GM18520 (cell line): ENCODE measurements around the gene EPB41L2.

Experiments
- ATAC-seq: cut with Tn5 transposase; IDR thresholded peaks from one replicate; pipeline ENCODE4 v1.9.1; 2021; ENCODE audit not compliant: unreplicated experiment

EPB41L2 gene

GRCh38 chr6:130980310-130981032 is 82.6 kb downstream of the EPB41L2 start:
- no peak for ATAC-seq

- ATAC-seq: no peak
Observed at GRCh38 chr6:130978660-130979396, 84.2 kb downstream of the EPB41L2 start.

DNA sequence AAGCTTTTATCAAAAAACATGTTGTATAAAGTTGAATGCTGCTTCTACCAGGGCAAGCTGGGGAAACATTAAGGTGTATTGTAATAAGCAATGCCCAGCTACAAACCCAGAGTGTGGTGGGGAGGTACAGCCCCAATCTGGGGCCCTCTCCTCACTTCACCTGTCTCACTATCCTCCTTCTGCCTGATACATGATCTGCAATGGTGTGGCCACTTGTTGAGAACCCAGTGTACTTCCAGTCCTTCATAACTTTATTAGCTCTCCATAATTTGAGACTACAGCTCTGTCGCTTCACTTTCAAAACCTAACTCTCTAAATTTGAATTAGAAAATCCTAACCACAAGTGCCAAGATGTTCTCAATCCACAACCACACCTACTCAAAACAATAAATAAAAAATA is 84.9 kb downstream of the EPB41L2 start:
- ATAC-seq: no peak

GRCh38 chr6:130975325-130975724 is 87.7 kb downstream of the EPB41L2 start:
- no peak for ATAC-seq

- ATAC-seq: no peak
Observed at GRCh38 chr6:130973521-130974277, 89.3 kb downstream of the EPB41L2 start.

DNA sequence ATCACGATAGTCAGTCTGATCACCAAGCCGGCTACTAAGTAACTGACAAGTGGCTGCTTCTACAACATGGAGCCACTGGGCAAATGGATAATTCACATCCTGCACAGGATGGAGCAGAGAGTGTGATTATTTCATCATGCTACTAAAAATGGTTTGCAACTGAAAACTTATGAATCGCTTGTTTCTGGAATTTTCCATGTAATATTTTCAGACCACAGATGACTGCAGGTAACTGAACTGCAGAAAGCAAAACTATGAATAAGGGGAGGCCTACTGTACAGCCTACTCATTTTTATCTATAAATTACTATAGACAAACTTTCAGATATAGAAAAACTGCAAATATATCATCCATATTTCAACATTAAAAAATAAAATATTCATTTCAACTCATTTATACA is 91.5 kb downstream of the EPB41L2 start:
- ATAC-seq: no peak

DNA sequence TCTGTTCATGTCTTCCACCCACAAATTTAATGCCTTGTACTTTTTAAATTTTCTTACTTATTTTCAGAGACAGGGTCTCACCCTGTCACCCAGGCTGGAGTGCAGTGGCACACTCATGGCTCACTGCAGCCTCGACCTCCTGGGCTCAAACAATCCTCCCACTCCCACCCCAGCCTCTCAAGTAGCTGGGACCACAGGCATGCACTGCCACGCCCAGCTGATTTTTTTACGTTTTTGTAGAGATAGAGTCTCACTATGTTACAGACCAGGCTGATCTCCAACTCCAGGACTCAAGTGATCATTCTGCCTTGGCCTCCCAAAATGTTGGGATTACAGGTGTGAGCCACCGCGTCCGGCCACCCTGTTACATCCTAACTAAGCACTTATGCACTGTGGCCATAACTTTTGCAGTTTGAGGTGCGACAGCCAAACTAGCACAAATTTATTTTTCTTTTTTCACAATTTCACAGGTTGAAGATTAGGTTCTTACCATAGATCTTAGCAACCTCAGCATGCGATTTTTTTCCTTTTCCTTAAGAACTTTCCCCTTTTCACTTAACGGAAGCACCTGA is 92.1 kb downstream of the EPB41L2 start:
- ATAC-seq: no peak

GRCh38 chr6:130969791-130970491 is 93.1 kb downstream of the EPB41L2 start:
- no peak for ATAC-seq

- no peak for ATAC-seq
Observed at GRCh38 chr6:130969166-130969565, 93.9 kb downstream of the EPB41L2 start.

DNA sequence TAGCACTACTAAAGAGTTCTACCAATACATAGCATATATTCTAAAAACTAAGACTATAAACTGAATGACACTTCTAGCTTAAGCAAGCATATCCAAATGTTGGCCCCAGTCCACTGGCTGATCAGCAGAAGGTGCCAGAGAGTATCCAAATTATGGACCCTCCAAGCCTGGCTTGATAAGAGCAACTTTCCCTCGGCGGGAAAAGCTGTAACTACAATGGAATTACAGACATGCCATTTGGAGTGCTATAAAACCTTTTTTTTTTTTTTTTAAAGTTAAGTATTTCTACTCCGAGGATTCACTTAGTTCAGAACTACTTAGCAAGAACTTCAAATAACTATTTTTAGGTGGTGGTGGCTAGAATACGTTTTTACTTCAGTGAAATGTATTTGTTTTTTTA is 94.6 kb downstream of the EPB41L2 start:
- no peak for ATAC-seq

DNA sequence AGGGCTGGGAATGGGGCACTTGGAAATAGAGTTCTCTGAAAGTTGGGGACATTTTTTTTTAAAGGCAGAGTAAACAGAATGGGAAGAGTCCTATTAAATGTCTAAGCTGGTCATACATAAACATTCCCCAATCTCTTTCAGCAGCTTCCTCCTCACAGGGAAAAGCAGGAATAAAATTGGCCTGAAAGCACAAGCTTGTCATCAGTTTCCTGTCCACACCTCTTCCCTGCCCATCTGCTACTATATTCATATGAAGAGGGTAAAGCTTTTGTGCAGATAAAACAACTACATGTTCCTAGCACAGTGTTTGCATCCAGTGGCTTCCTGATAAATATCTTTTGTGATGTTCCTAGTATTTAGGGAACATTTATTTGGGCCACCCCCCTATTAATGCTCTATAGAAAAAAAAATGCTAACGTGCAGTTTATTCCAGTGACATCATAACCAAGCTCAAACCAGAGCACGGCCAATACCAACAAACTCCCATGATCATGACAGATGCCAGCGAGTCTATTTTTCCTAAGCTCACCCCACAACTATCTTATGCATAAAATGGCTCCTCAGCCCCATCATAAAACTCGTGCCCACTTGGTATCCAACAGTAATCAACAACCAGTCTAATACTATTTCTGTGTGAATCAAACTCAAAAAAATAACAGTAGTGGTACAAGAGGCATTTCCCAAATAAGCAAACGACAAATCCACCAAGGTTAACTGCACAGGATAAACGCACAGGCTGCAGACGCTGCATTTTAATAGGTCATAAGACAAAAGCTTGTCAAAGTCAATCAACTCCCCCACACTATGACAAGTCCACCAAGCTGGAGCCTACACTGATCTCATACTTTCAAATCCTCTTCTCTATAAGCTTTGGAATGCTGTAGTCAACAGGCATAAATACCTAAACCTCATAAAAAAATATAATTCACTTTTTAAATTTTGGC is 95.3 kb downstream of the EPB41L2 start:
- ATAC-seq: no peak

DNA sequence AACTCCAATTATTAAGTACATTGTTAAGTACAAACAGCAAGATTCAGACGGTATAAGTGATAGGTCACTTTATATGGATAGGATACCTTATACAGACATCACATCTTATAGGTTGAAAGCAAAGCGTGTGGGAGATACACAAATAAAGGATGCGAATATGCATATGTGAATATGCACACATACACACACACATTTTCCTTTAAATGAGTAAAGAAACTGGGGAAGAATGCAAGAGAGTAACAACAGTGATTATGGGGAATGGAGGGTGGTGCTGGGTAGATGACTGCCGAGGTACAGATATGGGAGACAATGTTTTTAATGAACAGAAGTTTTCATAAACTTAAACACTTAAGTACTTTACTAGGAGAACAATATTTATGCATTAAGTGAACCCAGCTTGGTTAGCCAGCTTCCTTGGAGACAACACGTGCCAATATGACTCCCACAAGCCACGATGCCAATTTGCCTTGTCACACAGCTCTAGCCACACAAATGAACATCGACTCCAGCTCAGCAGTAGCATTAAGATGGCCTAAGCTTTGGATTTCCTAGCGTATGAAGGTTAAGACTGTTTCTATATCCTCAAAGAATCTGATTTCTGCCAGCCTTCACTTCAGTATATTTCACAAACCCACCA is 96.6 kb downstream of the EPB41L2 start:
- ATAC-seq: no peak

DNA sequence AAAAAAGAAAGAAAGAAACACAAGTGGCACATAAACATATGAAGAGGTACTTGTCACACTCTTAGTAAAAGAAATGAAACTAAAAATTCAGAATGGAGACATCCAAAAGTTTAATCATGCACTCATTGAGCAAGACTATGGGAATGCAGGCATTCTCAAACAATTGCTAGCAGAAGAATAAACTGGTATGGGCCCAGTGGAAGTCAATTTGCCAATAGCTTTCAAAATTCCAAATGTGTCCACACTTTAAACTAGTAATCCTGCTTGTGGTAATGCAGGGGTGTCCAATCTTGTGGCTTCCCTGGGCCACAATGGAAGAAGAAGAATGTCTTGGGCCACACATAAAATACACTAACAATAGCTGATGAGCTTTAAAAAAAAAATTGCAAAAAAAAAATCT is 97.4 kb downstream of the EPB41L2 start:
- ATAC-seq: no peak

DNA sequence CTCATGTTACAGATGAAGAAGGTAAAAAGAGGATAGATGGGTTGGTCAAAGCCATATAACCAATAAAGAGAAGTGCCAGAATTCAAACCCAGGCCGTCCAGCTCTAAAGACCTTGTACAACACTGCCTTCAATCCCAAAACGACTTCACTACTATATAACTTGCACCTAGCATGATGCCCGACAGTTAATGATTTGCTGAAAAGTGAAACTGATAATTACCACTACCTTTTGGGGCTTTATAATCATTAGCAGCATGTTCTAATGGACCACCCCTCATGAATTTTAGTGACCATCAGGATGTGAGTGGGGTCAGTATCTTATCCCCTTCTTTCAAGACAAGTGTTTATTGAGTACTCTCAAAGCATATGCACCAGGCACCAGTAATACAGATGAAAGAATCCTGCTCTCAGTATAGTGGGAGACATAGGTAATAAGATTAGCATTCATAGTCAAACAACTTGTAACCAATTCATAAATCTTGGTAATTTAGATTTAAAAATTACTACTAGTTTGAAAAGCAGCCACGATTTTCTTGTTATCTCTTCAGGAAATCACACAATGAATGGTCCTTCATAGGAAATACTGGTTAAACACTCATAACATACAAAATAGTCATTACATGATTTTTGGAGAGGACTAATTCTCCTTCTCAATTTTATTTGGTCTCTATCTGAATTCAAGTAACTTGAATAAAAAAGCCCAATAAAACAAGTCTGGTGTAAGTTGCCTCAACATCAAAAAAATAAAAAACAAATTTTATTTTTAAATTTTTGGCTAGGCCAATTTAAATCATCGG is 98.0 kb downstream of the EPB41L2 start:
- no peak for ATAC-seq

- no peak for ATAC-seq
Observed at GRCh38 chr6:130964289-130964688, 98.8 kb downstream of the EPB41L2 start.

DNA sequence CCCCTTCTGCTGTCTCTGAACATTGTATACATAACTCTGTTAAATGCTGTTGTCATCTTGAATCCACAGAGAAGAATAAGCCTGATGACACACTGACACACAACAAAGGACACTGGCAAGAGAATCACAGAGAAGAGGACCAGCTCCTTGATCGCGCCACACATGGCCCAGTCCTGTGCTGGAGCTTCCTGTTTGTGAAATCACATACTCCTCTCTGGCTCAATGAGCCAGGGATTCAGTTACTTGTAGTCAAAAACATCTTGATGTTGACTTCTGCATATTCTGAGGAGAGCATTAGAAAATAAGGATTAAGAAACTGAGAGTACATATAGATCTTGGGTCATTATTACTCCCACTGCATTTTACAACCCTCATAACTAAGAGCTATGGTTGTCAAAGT is 100.1 kb downstream of the EPB41L2 start:
- ATAC-seq: no peak

GRCh38 chr6:130961148-130961547 is 101.9 kb downstream of the EPB41L2 start:
- ATAC-seq: no peak

DNA sequence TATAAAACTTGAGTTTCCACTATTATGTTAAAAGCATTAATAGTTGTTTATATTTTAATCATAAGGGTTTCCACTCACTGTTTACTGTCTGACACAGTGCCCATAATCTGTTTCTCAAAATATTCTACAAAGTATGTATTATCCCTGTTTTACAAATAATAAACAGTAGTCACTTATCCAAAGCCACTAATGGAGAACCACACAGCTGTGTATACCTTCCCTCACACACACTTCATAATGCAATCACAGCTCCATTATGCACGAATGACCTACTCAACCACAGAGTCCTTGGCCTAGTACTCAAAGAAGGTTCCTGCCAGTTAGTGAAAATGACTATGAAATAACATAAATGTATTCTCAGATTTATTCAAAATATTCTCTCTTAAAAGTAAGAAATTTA is 103.1 kb downstream of the EPB41L2 start:
- no peak for ATAC-seq

- no peak for ATAC-seq
Observed at GRCh38 chr6:130958468-130958867, 104.6 kb downstream of the EPB41L2 start.
